Measurements from ENCODE around the gene ASMT. TPM values are rescaled to one million over a fixed set of nuclear protein-coding genes. Genes with fewer than 3 reads are reported as not detected.
A peak's percentile ranks its signal among the peaks of the same experiment; 100 is the strongest.
"Not testable (repeated sequence)": the region's sequence is repeated elsewhere in the genome, so short reads cannot be mapped to it uniquely, and the experiment has no call there.

ASMT gene
- total RNA-seq, 3 donors from 2014 or later = 0.48 TPM; not detected in 2

GRCh38 chrX:1602299-1602698 lies 12.6 kb upstream of the ASMT start:
- DNase-seq = no peak
- Mint-ChIP-seq H3K4me1 (ENCODE audit: low read depth) (no peaks in the 10 kb centered on the region), H3K27me3 (ENCODE audit: low read depth) (no peaks in the 10 kb centered on the region), H3K36me3 (ENCODE audit: insufficient read depth) (peaks cover 40% of the 10 kb centered on the region), H3K9me3 (no peaks in the 10 kb centered on the region), H3K4me3 (no peak overlapping the region)
- ATAC-seq = no peak

GRCh38 chrX:1606496-1606895 lies 8.4 kb upstream of the ASMT start:
- no peaks in the 10 kb centered on the region for H3K4me1 Mint-ChIP-seq (ENCODE audit: low read depth)
- no peaks in the 10 kb centered on the region for H3K27me3 Mint-ChIP-seq (ENCODE audit: low read depth)
- H3K9me3 Mint-ChIP-seq = no peaks in the 10 kb centered on the region

GRCh38 chrX:1609311-1609710 lies 5.5 kb upstream of the ASMT start:
- DNase-seq (no peak), ATAC-seq (peak in 1 of 2 donors; percentile 23)
- no peaks in the 10 kb centered on the region for H3K4me1 Mint-ChIP-seq (ENCODE audit: low read depth)
- no peaks in the 10 kb centered on the region for H3K9me3 Mint-ChIP-seq
- no peaks in the 10 kb centered on the region for H3K27me3 Mint-ChIP-seq (ENCODE audit: low read depth)
- no peak overlapping the region for H3K4me3 Mint-ChIP-seq
- H3K36me3 Mint-ChIP-seq (ENCODE audit: insufficient read depth) = peaks cover 3% of the 10 kb centered on the region

More at GRCh38 chrX:1606496-1606895, 8.4 kb upstream of the ASMT start:
- Mint-ChIP-seq H3K4me3 (no peak overlapping the region), H3K36me3 (ENCODE audit: insufficient read depth) (peaks cover 23% of the 10 kb centered on the region)
- DNase-seq (no peak), ATAC-seq (no peak)

- no peak for DNase-seq
- ATAC-seq = no peak
Observed at GRCh38 chrX:1609762-1610161, 5.1 kb upstream of the ASMT start.

GRCh38 chrX:1610166-1610565 lies 4.7 kb upstream of the ASMT start:
- Mint-ChIP-seq H3K4me1 (ENCODE audit: low read depth) (no peaks in the 10 kb centered on the region), H3K9me3 (no peaks in the 10 kb centered on the region), H3K27me3 (ENCODE audit: low read depth) (no peaks in the 10 kb centered on the region), H3K4me3 (no peak overlapping the region), H3K36me3 (ENCODE audit: insufficient read depth) (peaks cover 3% of the 10 kb centered on the region)
- DNase-seq (no peak), ATAC-seq (no peak)

More at GRCh38 chrX:1609762-1610161, 5.1 kb upstream of the ASMT start:
- no peak overlapping the region for H3K4me3 Mint-ChIP-seq
- no peaks in the 10 kb centered on the region for H3K27me3 Mint-ChIP-seq (ENCODE audit: low read depth)
- H3K36me3 Mint-ChIP-seq (ENCODE audit: insufficient read depth) = peaks cover 3% of the 10 kb centered on the region
- H3K9me3 Mint-ChIP-seq = no peaks in the 10 kb centered on the region
- H3K4me1 Mint-ChIP-seq (ENCODE audit: low read depth) = no peaks in the 10 kb centered on the region

GRCh38 chrX:1610736-1611135 lies 4.1 kb upstream of the ASMT start:
- no peak for DNase-seq
- Mint-ChIP-seq H3K36me3 (ENCODE audit: insufficient read depth) (no peaks in the 10 kb centered on the region), H3K4me3 (no peak overlapping the region), H3K27me3 (ENCODE audit: low read depth) (no peaks in the 10 kb centered on the region), H3K9me3 (no peaks in the 10 kb centered on the region), H3K4me1 (ENCODE audit: low read depth) (no peaks in the 10 kb centered on the region)
- no peak for ATAC-seq

- no peak for ATAC-seq
- no peaks in the 10 kb centered on the region for H3K9me3 Mint-ChIP-seq
- no peak for DNase-seq
- H3K4me1 Mint-ChIP-seq (ENCODE audit: low read depth) = no peaks in the 10 kb centered on the region
- H3K36me3 Mint-ChIP-seq (ENCODE audit: insufficient read depth) = no peaks in the 10 kb centered on the region
- no peak overlapping the region for H3K4me3 Mint-ChIP-seq
- H3K27me3 Mint-ChIP-seq (ENCODE audit: low read depth) = no peaks in the 10 kb centered on the region
Observed at GRCh38 chrX:1612641-1613286, 2.1 kb upstream of the ASMT start.

- no peaks in the 10 kb centered on the region for H3K36me3 Mint-ChIP-seq (ENCODE audit: insufficient read depth)
Observed at GRCh38 chrX:1618689-1619088, 3.8 kb downstream of the ASMT start.

GRCh38 chrX:1623691-1624090 lies 8.8 kb downstream of the ASMT start:
- Mint-ChIP-seq H3K9me3 (no peaks in the 10 kb centered on the region), H3K27me3 (ENCODE audit: low read depth) (no peaks in the 10 kb centered on the region), H3K36me3 (ENCODE audit: insufficient read depth) (no peaks in the 10 kb centered on the region), H3K4me3 (no peak overlapping the region), H3K4me1 (ENCODE audit: low read depth) (peaks cover 7% of the 10 kb centered on the region)
- DNase-seq (no peak), ATAC-seq (no peak)

More at GRCh38 chrX:1618689-1619088, 3.8 kb downstream of the ASMT start:
- Mint-ChIP-seq H3K9me3 (no peaks in the 10 kb centered on the region), H3K27me3 (ENCODE audit: low read depth) (no peaks in the 10 kb centered on the region), H3K4me3 (no peak overlapping the region), H3K4me1 (ENCODE audit: low read depth) (peaks cover 7% of the 10 kb centered on the region)
- DNase-seq = no peak
- ATAC-seq = no peak

GRCh38 chrX:1624158-1624860 lies 9.4 kb downstream of the ASMT start:
- ATAC-seq; H3K9me3 Mint-ChIP-seq; H3K36me3 Mint-ChIP-seq (ENCODE audit: insufficient read depth); H3K4me3 Mint-ChIP-seq; DNase-seq; H3K27me3 Mint-ChIP-seq (ENCODE audit: low read depth); H3K4me1 Mint-ChIP-seq (ENCODE audit: low read depth): not testable (repeated sequence)

GRCh38 chrX:1624861-1625215 lies 10.0 kb downstream of the ASMT start:
- not testable (repeated sequence) for ATAC-seq; H3K4me1 Mint-ChIP-seq (ENCODE audit: low read depth); DNase-seq; H3K36me3 Mint-ChIP-seq (ENCODE audit: insufficient read depth); H3K9me3 Mint-ChIP-seq; H3K27me3 Mint-ChIP-seq (ENCODE audit: low read depth); H3K4me3 Mint-ChIP-seq

GRCh38 chrX:1629244-1629643 lies 14.4 kb downstream of the ASMT start:
- Mint-ChIP-seq H3K36me3 (ENCODE audit: insufficient read depth) (no peaks in the 10 kb centered on the region), H3K27me3 (ENCODE audit: low read depth) (peaks cover 2% of the 10 kb centered on the region), H3K4me3 (no peak overlapping the region), H3K4me1 (ENCODE audit: low read depth) (no peaks in the 10 kb centered on the region), H3K9me3 (no peaks in the 10 kb centered on the region)
- DNase-seq = no peak
- no peak for ATAC-seq

- H3K4me3 Mint-ChIP-seq = no peak overlapping the region
- ATAC-seq = no peak
- no peaks in the 10 kb centered on the region for H3K36me3 Mint-ChIP-seq (ENCODE audit: insufficient read depth)
- peaks cover 3% of the 10 kb centered on the region for H3K9me3 Mint-ChIP-seq
- peaks cover 8% of the 10 kb centered on the region for H3K27me3 Mint-ChIP-seq (ENCODE audit: low read depth)
- H3K4me1 Mint-ChIP-seq (ENCODE audit: low read depth) = peaks cover 3% of the 10 kb centered on the region
- DNase-seq = no peak
Observed at GRCh38 chrX:1646009-1646408, 31.1 kb downstream of the ASMT start.

- ATAC-seq (no peak), DNase-seq (no peak)
- Mint-ChIP-seq H3K9me3 (peaks cover 3% of the 10 kb centered on the region), H3K36me3 (ENCODE audit: insufficient read depth) (no peaks in the 10 kb centered on the region), H3K4me3 (no peak overlapping the region), H3K27me3 (ENCODE audit: low read depth) (peaks cover 8% of the 10 kb centered on the region), H3K4me1 (ENCODE audit: low read depth) (peaks cover 3% of the 10 kb centered on the region)
Observed at GRCh38 chrX:1649621-1650020, 34.8 kb downstream of the ASMT start.

Data from activated T-cell treated with anti-CD3 and anti-CD28 coated beads, Interleukin-2, amount 50 U/mL, for 4 hours (primary cell).